K562 (cell line): ENCODE measurements around the gene PTGES3. TPM values are rescaled to one million over a fixed set of nuclear protein-coding genes. Genes with fewer than 3 reads are reported as not detected.

Source experiments
- BACH1 ChIP-seq: fragments of 200-800 bp; sonication (Bioruptor generic); IDR thresholded peaks from 2 replicates; pipeline ENCODE4 v1.6.1; 2016; ENCODE audit warnings: missing genetic modification characterization, missing compliant biosample characterization
- CAMTA2 ChIP-seq: fragments of 250-450 bp; sonication (Bioruptor Pico); conservative IDR thresholded peaks from 2 replicates; pipeline ENCODE4 v1.5.1; 2022
- CHD1 ChIP-seq: fragments of 200-600 bp; sonication (generic); IDR thresholded peaks from one replicate; pipeline ENCODE4 v1.6.1; 2012; ENCODE audit warnings: mild to moderate bottlenecking, moderate library complexity, low read length, inconsistent platforms
- CREB3L1 ChIP-seq: fragments of 450-650 bp; IDR thresholded peaks from 2 replicates; pipeline ENCODE4 v1.6.1; 2014; ENCODE audit warnings: low read depth, mild to moderate bottlenecking, moderate library complexity, borderline replicate concordance
- NELFE ChIP-seq: IDR thresholded peaks from 2 replicates; pipeline ENCODE4 v1.6.1; 2011; ENCODE audit warnings: mild to moderate bottlenecking; ENCODE audit not compliant: insufficient read depth, insufficient read length
- POLR2AphosphoS5 ChIP-seq: IDR thresholded peaks from 2 replicates; pipeline ENCODE4 v1.6.1; 2011; ENCODE audit warnings: mild to moderate bottlenecking, low read depth, low read length, moderate library complexity; ENCODE audit not compliant: control insufficient read depth, insufficient read depth
- ZNF785 ChIP-seq: fragments of 250-450 bp; sonication (Bioruptor Pico); IDR thresholded peaks from 2 replicates; pipeline ENCODE4 v1.4.0; 2020; ENCODE audit warnings: mild to moderate bottlenecking
- polyA plus RNA-seq, 8 experiments: library from polyadenylated mRNA; depleted of rRNA in 4 of 8; stranded (reverse) in 5 of 8; unstranded in 3 of 8; fragments of >200 nt; fragmentation: Nextera tagmentation in 2 of 8; fragmentation: Illumina TruSeq in 1 of 8; extraction: Ambion mirVana in 2 of 8; extraction: Trizol in 1 of 8; gene quantifications; 2 replicates each; pipeline versions ENCODE4 v1.2.1 to v1.2.3, GENCODE V29; 2011 to 2014; ENCODE audit warnings: inconsistent platforms in 1 of 8, missing spikeins in 1 of 8
- total RNA-seq, 7 experiments: library from RNA; depleted of rRNA in 6 of 7; stranded (reverse); fragments of >200 nt in 6 of 7; fragmentation: Illumina TruSeq in 2 of 7; extraction: Trizol in 2 of 7; gene quantifications; 2 replicates each; pipeline versions ENCODE4 v1.2.1 to v1.2.3, GENCODE V29; 2011 to 2021; ENCODE audit warnings: low replicate concordance in 1 of 7
- TF ChIP-seq, protein P1 (sequence below): fragments of 250-450 bp; sonication (Bioruptor Pico); IDR thresholded peaks from 2 replicates; pipeline ENCODE4 v1.4.0; 2020; ENCODE audit warnings: mild to moderate bottlenecking
- TF ChIP-seq, protein P2 (sequence below), 2 experiments: fragments of 450-650 bp; IDR thresholded peaks; 2 replicates each; pipeline ENCODE4 v1.6.1; 2016
- TF ChIP-seq, protein P3 (sequence below), 2 experiments: fragments of 450-650 bp; formaldehyde crosslinking in 1 of 2; IDR thresholded peaks; 2 replicates each; pipeline versions ENCODE4 v1.4.0 to v1.6.1; 2014 to 2020; ENCODE audit warnings: mild to moderate bottlenecking in 2 of 2, borderline replicate concordance in 1 of 2, low read depth in 1 of 2

PTGES3 gene
- total and polyA plus RNA-seq, 9 of the 15 experiments (the other 6 are each of a cell fraction or from before 2014, with no cell fraction given), result 163 to 501 (median 213) TPM

- TF ChIP-seq CREB3L1, result no peak
- peak; percentile 11; the same call in 1 of the 2 replicates for TF ChIP-seq POLR2AphosphoS5
- TF ChIP-seq, protein P1, sequence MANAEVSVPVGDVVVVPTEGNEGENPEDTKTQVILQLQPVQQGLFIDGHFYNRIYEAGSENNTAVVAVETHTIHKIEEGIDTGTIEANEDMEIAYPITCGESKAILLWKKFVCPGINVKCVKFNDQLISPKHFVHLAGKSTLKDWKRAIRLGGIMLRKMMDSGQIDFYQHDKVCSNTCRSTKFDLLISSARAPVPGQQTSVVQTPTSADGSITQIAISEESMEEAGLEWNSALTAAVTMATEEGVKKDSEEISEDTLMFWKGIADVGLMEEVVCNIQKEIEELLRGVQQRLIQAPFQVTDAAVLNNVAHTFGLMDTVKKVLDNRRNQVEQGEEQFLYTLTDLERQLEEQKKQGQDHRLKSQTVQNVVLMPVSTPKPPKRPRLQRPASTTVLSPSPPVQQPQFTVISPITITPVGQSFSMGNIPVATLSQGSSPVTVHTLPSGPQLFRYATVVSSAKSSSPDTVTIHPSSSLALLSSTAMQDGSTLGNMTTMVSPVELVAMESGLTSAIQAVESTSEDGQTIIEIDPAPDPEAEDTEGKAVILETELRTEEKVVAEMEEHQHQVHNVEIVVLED (CRISPR knock-in tag), result no peak
- TF ChIP-seq, protein P2, sequence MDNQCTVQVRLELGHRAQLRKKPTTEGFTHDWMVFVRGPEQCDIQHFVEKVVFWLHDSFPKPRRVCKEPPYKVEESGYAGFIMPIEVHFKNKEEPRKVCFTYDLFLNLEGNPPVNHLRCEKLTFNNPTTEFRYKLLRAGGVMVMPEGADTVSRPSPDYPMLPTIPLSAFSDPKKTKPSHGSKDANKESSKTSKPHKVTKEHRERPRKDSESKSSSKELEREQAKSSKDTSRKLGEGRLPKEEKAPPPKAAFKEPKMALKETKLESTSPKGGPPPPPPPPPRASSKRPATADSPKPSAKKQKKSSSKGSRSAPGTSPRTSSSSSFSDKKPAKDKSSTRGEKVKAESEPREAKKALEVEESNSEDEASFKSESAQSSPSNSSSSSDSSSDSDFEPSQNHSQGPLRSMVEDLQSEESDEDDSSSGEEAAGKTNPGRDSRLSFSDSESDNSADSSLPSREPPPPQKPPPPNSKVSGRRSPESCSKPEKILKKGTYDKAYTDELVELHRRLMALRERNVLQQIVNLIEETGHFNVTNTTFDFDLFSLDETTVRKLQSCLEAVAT (IDR thresholded peaks at IDR 0.05), result peak in 1 of 2 experiments; percentile 20; a peak in 1 of 4 replicates
- no peak for TF ChIP-seq NELFE
- 0 out of 2 replicates have a peak, but pooled peaks have one; percentile 37 for TF ChIP-seq BACH1 (tag)
- TF ChIP-seq CHD1, result peak; percentile 50
- TF ChIP-seq, protein P3, sequence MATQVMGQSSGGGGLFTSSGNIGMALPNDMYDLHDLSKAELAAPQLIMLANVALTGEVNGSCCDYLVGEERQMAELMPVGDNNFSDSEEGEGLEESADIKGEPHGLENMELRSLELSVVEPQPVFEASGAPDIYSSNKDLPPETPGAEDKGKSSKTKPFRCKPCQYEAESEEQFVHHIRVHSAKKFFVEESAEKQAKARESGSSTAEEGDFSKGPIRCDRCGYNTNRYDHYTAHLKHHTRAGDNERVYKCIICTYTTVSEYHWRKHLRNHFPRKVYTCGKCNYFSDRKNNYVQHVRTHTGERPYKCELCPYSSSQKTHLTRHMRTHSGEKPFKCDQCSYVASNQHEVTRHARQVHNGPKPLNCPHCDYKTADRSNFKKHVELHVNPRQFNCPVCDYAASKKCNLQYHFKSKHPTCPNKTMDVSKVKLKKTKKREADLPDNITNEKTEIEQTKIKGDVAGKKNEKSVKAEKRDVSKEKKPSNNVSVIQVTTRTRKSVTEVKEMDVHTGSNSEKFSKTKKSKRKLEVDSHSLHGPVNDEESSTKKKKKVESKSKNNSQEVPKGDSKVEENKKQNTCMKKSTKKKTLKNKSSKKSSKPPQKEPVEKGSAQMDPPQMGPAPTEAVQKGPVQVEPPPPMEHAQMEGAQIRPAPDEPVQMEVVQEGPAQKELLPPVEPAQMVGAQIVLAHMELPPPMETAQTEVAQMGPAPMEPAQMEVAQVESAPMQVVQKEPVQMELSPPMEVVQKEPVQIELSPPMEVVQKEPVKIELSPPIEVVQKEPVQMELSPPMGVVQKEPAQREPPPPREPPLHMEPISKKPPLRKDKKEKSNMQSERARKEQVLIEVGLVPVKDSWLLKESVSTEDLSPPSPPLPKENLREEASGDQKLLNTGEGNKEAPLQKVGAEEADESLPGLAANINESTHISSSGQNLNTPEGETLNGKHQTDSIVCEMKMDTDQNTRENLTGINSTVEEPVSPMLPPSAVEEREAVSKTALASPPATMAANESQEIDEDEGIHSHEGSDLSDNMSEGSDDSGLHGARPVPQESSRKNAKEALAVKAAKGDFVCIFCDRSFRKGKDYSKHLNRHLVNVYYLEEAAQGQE (IDR thresholded peaks at IDR 0.05; ENCODE audit: borderline replicate concordance), result no peak
- TF ChIP-seq, protein P3 (CRISPR knock-in tag; IDR thresholded peaks at IDR 0.05; ENCODE audit: low read depth), result no peak
- TF ChIP-seq ZNF785, result no peak
- no peak for TF ChIP-seq CAMTA2
- TF ChIP-seq, all 486 proteins: peak for 6
These were observed 36.0 kb upstream of the PTGES3 start (continued) for GRCh38 chr12:56723889-56724700.
